Naive thymus-derived CD8-positive, alpha-beta T cell (primary cell): Measurements from ENCODE around the gene ZNF215. TPM values are rescaled to one million over a fixed set of nuclear protein-coding genes. Genes with fewer than 3 reads are reported as not detected.
"Not testable (repeated sequence)": the region's sequence is repeated elsewhere in the genome, so short reads cannot be mapped to it uniquely, and the experiment has no call there.

Source experiments
- ATAC-seq, 2 donors: fragments of 150-1000 bp; cut with Tn5 transposase in 1 of 2; sonication (Bioruptor Pico), chemical (Tn5 transposase) in 1 of 2; 1 replicate in 1 of 2; 2 replicates in 1 of 2; pipeline ENCODE4 v1.10.0; 2021; ENCODE audit warnings: mild to moderate bottlenecking in 2 of 2, moderate library complexity in 2 of 2
- POLR2A ChIA-PET: fragments of 350-600 bp; sonication (Branson Sonifier 250); formaldehyde crosslinking; loops from one replicate; lab custom pipeline; 2021; ENCODE audit warnings: antibody characterized with exemption; lab: Charles Lee
- DNase-seq, 10 donors: peaks; one replicate each; pipeline versions ENCODE4 v3.0.0 to v3.0.0-alpha.2; 2020 to 2022
- H3K27ac Mint-ChIP-seq, 10 donors: one replicate each; pipeline ENCODE4 v1.8.0; 2020 to 2022; ENCODE audit warnings: mild to moderate bottlenecking in 10 of 10, mixed read lengths in 10 of 10, moderate library complexity in 4 of 10, inconsistent platforms in 1 of 10
- H3K27me3 Mint-ChIP-seq, 5 donors: one replicate each; pipeline ENCODE4 v1.8.0; 2021 to 2022; ENCODE audit warnings: mixed read lengths in 5 of 5
- H3K36me3 Mint-ChIP-seq, 3 donors: one replicate each; pipeline ENCODE4 v1.8.0; 2020 to 2022; ENCODE audit warnings: mixed read lengths in 3 of 3, mild to moderate bottlenecking in 2 of 3, inconsistent platforms in 1 of 3
- H3K4me1 Mint-ChIP-seq, 4 donors: one replicate each; pipeline ENCODE4 v1.8.0; 2021 to 2022; ENCODE audit warnings: mixed read lengths in 4 of 4
- H3K4me3 Mint-ChIP-seq, 10 donors: one replicate each; pipeline ENCODE4 v1.8.0; 2020 to 2022; ENCODE audit warnings: mild to moderate bottlenecking in 10 of 10, mixed read lengths in 10 of 10, moderate library complexity in 6 of 10, inconsistent platforms in 1 of 10
- H3K9me3 Mint-ChIP-seq, 9 donors: one replicate each; pipeline ENCODE4 v1.8.0; 2020 to 2022; ENCODE audit warnings: mixed read lengths in 9 of 9, mild to moderate bottlenecking in 3 of 9, inconsistent platforms in 1 of 9, moderate library complexity in 1 of 9
- polyA plus RNA-seq, 3 donors: library from polyadenylated mRNA; unstranded; fragments of 300-500 nt; fragmentation: Illumina TruSeq; gene quantifications; one replicate each; pipeline ENCODE4 v1.2.3, GENCODE V29; 2021
- total RNA-seq, 8 experiments: library from RNA in 2 of 8; stranded (reverse) in 2 of 8; gene quantifications; one replicate each; pipeline ENCODE4 v1.2.3 and lab custom pipeline; 2021 to 2026

Gene ZNF215
- total and polyA plus RNA-seq, 5 experiments from 2014 or later = 0.16 to 0.18 TPM; not detected in 3

GRCh38 chr11:6954248-6954647 lies 28.0 kb downstream of the ZNF215 start:
- H3K36me3 Mint-ChIP-seq, ATAC-seq, DNase-seq, H3K27ac Mint-ChIP-seq, H3K9me3 Mint-ChIP-seq, H3K4me3 Mint-ChIP-seq, H3K4me1 Mint-ChIP-seq, POLR2A ChIA-PET: not testable (repeated sequence)
- H3K27me3 Mint-ChIP-seq = peaks cover 0 to 20% (median 5%) of the 10 kb centered on the region in 5 donors

- Mint-ChIP-seq H3K27ac (no peak overlapping the region), H3K9me3 (peaks cover 0 to 5% (median 0%) of the 10 kb centered on the region in 9 donors), H3K4me3 (no peak overlapping the region), H3K27me3 (peaks cover 0 to 7% (median 2%) of the 10 kb centered on the region in 5 donors), H3K36me3 (no peaks in the 10 kb centered on the region), H3K4me1 (no peaks in the 10 kb centered on the region)
- no peak for DNase-seq
- ATAC-seq = no peak
- POLR2A ChIA-PET = no interaction called here
These were observed 35.9 kb downstream of the ZNF215 start for GRCh38 chr11:6962141-6962540.

DNA sequence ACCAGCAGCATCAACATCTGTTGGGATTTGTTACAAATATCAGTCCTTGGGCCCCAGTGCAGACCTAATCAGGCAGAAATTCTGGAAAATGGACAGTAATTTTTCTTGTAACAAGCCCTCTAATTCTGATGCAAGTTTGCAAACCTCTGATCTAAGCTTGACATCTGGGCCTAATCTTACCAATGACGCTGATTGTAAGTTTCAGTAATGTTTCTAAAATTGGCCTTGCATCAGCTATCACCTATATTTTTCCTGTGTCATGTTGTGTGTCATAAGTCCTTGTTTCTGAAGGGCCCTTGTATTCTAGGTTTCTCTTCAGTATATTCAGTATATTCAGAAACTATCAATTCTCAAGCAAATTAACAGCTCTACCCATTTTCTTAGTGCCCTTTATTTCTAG lies 36.4 kb downstream of the ZNF215 start:
- POLR2A ChIA-PET = no interaction called here
- H3K36me3 Mint-ChIP-seq = no peaks in the 10 kb centered on the region
- peaks cover 0 to 9% (median 0%) of the 10 kb centered on the region in 9 donors for H3K9me3 Mint-ChIP-seq
- no peak overlapping the region for H3K27ac Mint-ChIP-seq
- H3K27me3 Mint-ChIP-seq = peaks cover 0 to 3% (median 1%) of the 10 kb centered on the region in 5 donors
- ATAC-seq (no peak), DNase-seq (no peak)
- no peak overlapping the region for H3K4me3 Mint-ChIP-seq
- H3K4me1 Mint-ChIP-seq = no peaks in the 10 kb centered on the region

GRCh38 chr11:6968816-6969215 lies 42.6 kb downstream of the ZNF215 start:
- no peak overlapping the region for H3K4me3 Mint-ChIP-seq
- H3K27ac Mint-ChIP-seq = no peak overlapping the region
- no peak for ATAC-seq
- no peaks in the 10 kb centered on the region for H3K4me1 Mint-ChIP-seq
- H3K9me3 Mint-ChIP-seq = peaks cover 0 to 21% (median 2%) of the 10 kb centered on the region in 9 donors
- H3K36me3 Mint-ChIP-seq = no peaks in the 10 kb centered on the region
- DNase-seq = no peak
- POLR2A ChIA-PET = no interaction called here
- peaks cover 0 to 9% (median 3%) of the 10 kb centered on the region in 5 donors for H3K27me3 Mint-ChIP-seq

GRCh38 chr11:6969854-6970253 lies 43.6 kb downstream of the ZNF215 start:
- H3K27me3 Mint-ChIP-seq, H3K4me3 Mint-ChIP-seq, DNase-seq, ATAC-seq, H3K27ac Mint-ChIP-seq, H3K4me1 Mint-ChIP-seq, POLR2A ChIA-PET, H3K36me3 Mint-ChIP-seq: not testable (repeated sequence)
- H3K9me3 Mint-ChIP-seq = peaks cover 0 to 21% (median 2%) of the 10 kb centered on the region in 9 donors

- Mint-ChIP-seq H3K4me3 (no peak overlapping the region), H3K9me3 (peaks cover 0 to 9% (median 5%) of the 10 kb centered on the region in 9 donors), H3K4me1 (no peaks in the 10 kb centered on the region), H3K27me3 (peaks cover 4 to 12% (median 9%) of the 10 kb centered on the region in 5 donors), H3K27ac (no peak overlapping the region), H3K36me3 (no peaks in the 10 kb centered on the region)
- POLR2A ChIA-PET = no interaction called here
- DNase-seq (no peak), ATAC-seq (no peak)
These were observed 53.1 kb downstream of the ZNF215 start for GRCh38 chr11:6979365-6979764.

DNA sequence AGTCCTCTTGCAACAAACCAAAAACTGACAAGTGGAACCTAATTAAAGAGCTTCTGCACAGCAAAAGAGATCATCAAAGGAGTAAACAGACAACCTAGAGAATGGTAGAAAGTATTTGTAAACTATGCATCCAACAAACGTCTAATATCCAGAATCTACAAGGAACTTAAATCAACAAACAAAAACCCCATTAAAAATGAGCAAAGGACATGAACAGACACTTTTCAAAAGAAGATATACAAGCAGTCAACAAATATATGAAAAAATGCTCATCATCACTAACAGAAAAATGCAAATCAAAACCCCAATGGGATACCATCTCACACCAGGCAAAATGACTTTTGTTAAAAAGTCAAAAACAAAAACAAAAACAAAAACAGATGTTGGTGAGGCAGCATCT lies 60.3 kb downstream of the ZNF215 start:
- POLR2A ChIA-PET = no interaction called here
- Mint-ChIP-seq H3K9me3 (peaks cover 0 to 11% (median 2%) of the 10 kb centered on the region in 9 donors), H3K4me3 (no peak overlapping the region), H3K4me1 (no peaks in the 10 kb centered on the region), H3K27ac (no peak overlapping the region), H3K36me3 (no peaks in the 10 kb centered on the region), H3K27me3 (peaks cover 0 to 4% (median 0%) of the 10 kb centered on the region in 5 donors)
- no peak for ATAC-seq
- DNase-seq = no peak

DNA sequence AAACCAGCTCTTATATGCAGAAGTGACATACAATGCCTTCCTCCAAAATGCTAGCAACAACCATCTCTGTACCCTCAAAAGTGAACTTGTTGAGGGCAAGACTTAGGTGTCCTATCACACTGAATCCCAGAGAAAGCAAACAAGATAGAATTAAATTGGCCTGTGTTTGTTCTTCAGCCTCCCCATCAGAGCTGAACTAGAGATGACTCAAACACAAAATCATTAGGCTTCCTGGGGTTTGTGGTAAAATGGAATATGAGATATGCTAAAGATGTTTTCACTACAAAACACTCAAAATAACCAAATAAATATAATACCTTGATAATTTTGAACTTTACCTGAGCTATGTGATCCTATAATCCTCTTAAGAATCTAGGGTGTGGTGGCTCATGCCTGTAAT lies 62.3 kb downstream of the ZNF215 start:
- POLR2A ChIA-PET = no interaction called here
- ATAC-seq (no peak), DNase-seq (no peak)
- Mint-ChIP-seq H3K27ac (no peak overlapping the region), H3K27me3 (peaks cover 0 to 2% (median 0%) of the 10 kb centered on the region in 5 donors), H3K4me3 (no peak overlapping the region), H3K36me3 (no peaks in the 10 kb centered on the region), H3K4me1 (no peaks in the 10 kb centered on the region), H3K9me3 (peaks cover 0 to 6% (median 0%) of the 10 kb centered on the region in 9 donors)

DNA sequence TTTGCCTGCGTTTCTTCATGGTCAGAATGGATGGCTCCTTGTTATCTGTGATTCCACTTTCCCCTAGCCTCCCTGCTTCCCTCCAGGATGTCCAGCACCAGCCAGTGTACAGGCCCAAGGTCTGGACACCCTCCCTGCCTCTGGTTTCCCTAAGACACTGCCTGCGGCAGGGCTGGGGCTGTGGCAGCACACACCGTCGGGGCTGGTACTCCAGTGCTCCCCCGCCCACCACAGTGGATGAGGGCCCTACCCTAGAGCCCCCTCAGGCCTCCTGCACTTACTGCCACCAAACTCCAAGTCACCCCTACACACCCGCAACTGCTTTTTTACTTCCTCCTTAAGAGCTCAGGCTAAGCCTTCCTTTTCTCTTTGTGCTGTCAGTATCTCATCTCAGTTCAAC lies 65.0 kb downstream of the ZNF215 start:
- POLR2A ChIA-PET = no interaction called here
- Mint-ChIP-seq H3K27me3 (peaks cover 0 to 2% (median 0%) of the 10 kb centered on the region in 5 donors), H3K27ac (no peak overlapping the region), H3K9me3 (peaks cover 0 to 3% (median 0%) of the 10 kb centered on the region in 9 donors), H3K36me3 (no peaks in the 10 kb centered on the region), H3K4me3 (no peak overlapping the region), H3K4me1 (no peaks in the 10 kb centered on the region)
- ATAC-seq = no peak
- no peak for DNase-seq

DNA sequence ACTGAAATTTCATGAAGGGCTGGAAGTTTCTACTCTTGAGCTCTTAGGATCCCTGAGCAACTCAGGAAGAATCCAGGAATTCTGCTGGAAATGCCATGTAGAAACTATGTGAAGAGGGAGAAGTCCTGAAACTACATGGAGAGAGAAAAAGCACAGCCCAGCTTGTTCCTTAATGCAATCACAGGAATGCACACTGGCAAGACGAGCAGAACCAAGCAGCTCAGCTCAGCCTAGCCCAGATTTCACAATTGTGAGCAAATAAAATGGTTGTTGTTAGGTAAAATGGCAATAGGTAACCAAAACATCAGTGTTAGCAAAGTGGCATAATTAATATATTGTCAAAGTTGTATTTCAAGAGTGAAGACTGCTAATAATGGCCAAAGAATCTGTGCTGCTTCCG lies 65.8 kb downstream of the ZNF215 start:
- Mint-ChIP-seq H3K9me3 (peaks cover 0 to 2% (median 0%) of the 10 kb centered on the region in 9 donors), H3K4me1 (no peaks in the 10 kb centered on the region), H3K27ac (no peak overlapping the region), H3K4me3 (no peak overlapping the region), H3K36me3 (no peaks in the 10 kb centered on the region), H3K27me3 (peaks cover 0 to 2% (median 0%) of the 10 kb centered on the region in 5 donors)
- POLR2A ChIA-PET = no interaction called here
- DNase-seq (no peak), ATAC-seq (no peak)

DNA sequence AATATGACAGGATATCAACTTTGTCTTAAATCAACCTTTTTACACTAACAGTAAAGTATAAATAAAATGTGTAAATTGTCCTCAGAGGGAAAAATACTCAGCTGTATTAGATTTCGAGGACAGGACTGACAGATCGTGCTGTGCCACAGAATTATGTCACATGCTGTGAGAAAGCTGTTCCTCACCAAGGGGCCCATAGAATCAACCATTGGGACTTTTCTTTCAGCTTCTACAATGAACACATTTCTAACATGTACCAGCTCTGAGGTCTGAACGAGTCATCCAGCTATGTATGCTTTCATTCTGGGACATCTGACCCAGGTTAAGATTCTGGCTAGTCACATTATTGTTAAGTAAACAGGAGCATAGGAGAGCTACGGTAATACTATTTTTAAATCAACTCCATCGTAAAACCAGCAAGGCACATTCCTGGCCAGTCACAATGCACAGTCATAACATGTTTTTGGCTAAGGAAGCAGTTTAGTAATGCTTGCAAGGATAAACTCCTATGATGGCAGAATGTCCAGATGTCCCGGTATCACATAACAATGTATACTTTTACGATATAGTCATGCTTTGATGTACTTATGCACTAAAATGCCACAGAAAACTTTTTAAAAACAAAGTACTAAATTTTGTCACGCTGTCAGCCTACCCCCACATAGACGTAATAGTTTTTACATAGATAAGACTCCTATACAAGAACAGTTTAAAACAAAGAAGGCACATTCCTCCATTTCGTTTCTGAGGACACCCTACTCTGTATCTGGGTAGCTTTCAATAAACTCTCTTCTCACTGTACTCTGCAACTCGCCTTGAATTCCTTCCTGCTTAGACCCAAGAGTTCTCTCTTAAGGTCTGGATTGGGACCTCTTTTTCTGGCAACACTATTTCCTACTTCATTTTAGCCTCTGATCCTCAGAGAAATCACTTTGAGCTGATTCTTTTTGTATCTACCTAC lies 66.5 kb downstream of the ZNF215 start:
- Mint-ChIP-seq H3K4me1 (no peaks in the 10 kb centered on the region), H3K9me3 (no peaks in the 10 kb centered on the region), H3K27me3 (peaks cover 0 to 4% (median 2%) of the 10 kb centered on the region in 5 donors), H3K36me3 (no peaks in the 10 kb centered on the region), H3K4me3 (no peak overlapping the region), H3K27ac (no peak overlapping the region)
- no peak for ATAC-seq
- POLR2A ChIA-PET = no interaction called here
- no peak for DNase-seq

GRCh38 chr11:6995703-6996102 lies 69.5 kb downstream of the ZNF215 start:
- POLR2A ChIA-PET = no interaction called here
- H3K27ac Mint-ChIP-seq = no peak overlapping the region
- H3K4me1 Mint-ChIP-seq = no peaks in the 10 kb centered on the region
- DNase-seq (no peak), ATAC-seq (no peak)
- H3K9me3 Mint-ChIP-seq = no peaks in the 10 kb centered on the region
- peaks cover 3 to 33% (median 16%) of the 10 kb centered on the region in 5 donors for H3K27me3 Mint-ChIP-seq
- H3K4me3 Mint-ChIP-seq = no peak overlapping the region
- H3K36me3 Mint-ChIP-seq = no peaks in the 10 kb centered on the region

DNA sequence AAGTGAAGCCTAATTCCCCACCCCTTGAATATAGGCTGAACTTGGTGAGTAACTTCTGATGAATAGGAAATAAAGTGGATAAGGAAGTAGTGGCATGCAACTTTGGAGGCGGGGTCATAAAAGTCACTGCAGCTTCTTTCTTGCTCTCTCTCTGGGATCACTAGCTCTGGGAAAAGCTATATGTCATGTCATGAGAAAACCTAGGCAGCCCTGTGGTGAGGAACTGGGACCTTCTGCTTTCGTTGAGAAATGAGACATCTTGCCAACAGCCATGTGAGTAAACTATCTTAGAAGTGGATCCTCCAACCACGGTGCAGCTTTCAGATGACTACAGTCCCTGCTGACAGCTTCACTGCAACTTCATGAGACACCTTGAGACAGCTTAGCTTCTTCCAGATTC lies 78.3 kb downstream of the ZNF215 start:
- Mint-ChIP-seq H3K9me3 (no peaks in the 10 kb centered on the region), H3K27me3 (peaks cover 14 to 56% (median 28%) of the 10 kb centered on the region in 5 donors), H3K27ac (no peak overlapping the region), H3K36me3 (no peaks in the 10 kb centered on the region), H3K4me1 (no peaks in the 10 kb centered on the region), H3K4me3 (no peak overlapping the region)
- DNase-seq (no peak), ATAC-seq (no peak)
- POLR2A ChIA-PET = no interaction called here
